Activated naive CD4-positive, alpha-beta T cell treated with anti-CD3 and anti-CD28 coated beads for 36 hours (primary cell): Measurements from ENCODE around the gene SV2A. TPM values are rescaled to one million over a fixed set of nuclear protein-coding genes. Genes with fewer than 3 reads are reported as not detected.

Experiments used
- total RNA-seq, 2 experiments: library from RNA; stranded (reverse); gene quantifications; one replicate each; pipeline ENCODE4 v1.2.3, GENCODE V29; 2021

SV2A gene
- total RNA-seq, 2 experiments from 2014 or later = 8.2 to 8.6 TPM

Other genes with a start within 250 kb of the SV2A start
- not detected for gene FCGR1A, start 135.2 kb downstream of the SV2A start, total RNA-seq
- 10 to 100 TPM; 24.7 to 28.7 TPM for gene BOLA1, start 18.3 kb downstream of the SV2A start, total RNA-seq
- 10 to 100 TPM; 47.3 to 48.5 TPM for gene SF3B4, start 10.0 kb upstream of the SV2A start, total RNA-seq
- under 1 TPM; 0.69 to 0.72 TPM for gene MTMR11, start 19.0 kb upstream of the SV2A start, total RNA-seq
- gene OTUD7B, start 92.9 kb upstream of the SV2A start, total RNA-seq = 10 to 100 TPM; 10.9 to 11.0 TPM
- gene VPS45, start 149.9 kb upstream of the SV2A start, total RNA-seq = 10 to 100 TPM; 21.2 to 23.6 TPM
- 1 to 10 TPM; 4.4 to 4.7 TPM for gene PLEKHO1, start 232.1 kb upstream of the SV2A start, total RNA-seq